Tongue (tissue), 2 donors: Measurements from ENCODE around the gene RBM12. TPM values are rescaled to one million over a fixed set of nuclear protein-coding genes. Genes with fewer than 3 reads are reported as not detected.

Experiments used
- small RNA-seq: library from RNA; depleted of rRNA; stranded (forward); fragments of <200 nt; gene quantifications from one replicate; pipeline ENCODE3, GENCODE V24; 2014; ENCODE audit warnings: low replicate concordance
- total RNA-seq: library from RNA; depleted of rRNA; stranded (reverse); fragments of >200 nt; gene quantifications from one replicate; pipeline ENCODE4 v1.2.3, GENCODE V29; 2014

Gene RBM12
- total RNA-seq, 1 donor from 2014 or later, result 52.1 TPM

Small RNA genes within 50 kb of the gene (small RNA-seq; reads per million reads assigned to genes)
- gene RNU6-759P, result not detected

Other genes with a start within 250 kb of the RBM12 start
- gene GDF5, start 226.7 kb downstream of the RBM12 start, total RNA-seq, result 0.92 TPM
- 37.1 TPM for gene CEP250, start 209.3 kb downstream of the RBM12 start, total RNA-seq
- gene C20orf173, start 135.2 kb downstream of the RBM12 start, total RNA-seq, result not detected
- 202 TPM for gene ERGIC3, start 122.8 kb downstream of the RBM12 start, total RNA-seq
- not detected for gene SPAG4, start 49.1 kb downstream of the RBM12 start, total RNA-seq
- 91.0 TPM for gene CPNE1, start within 50 bp of the RBM12 start, total RNA-seq
- 33.3 TPM for gene NFS1, start 34.5 kb upstream of the RBM12 start, total RNA-seq
- 96.8 TPM for gene ROMO1, start 34.5 kb upstream of the RBM12 start, total RNA-seq
- 426 TPM for gene RBM39, start 77.4 kb upstream of the RBM12 start, total RNA-seq
- 46.2 TPM for gene PHF20, start 107.1 kb upstream of the RBM12 start, total RNA-seq